Neutrophil (primary cell): ENCODE data around the gene RIC1.
"Not testable (repeated sequence)": the region's sequence is repeated elsewhere in the genome, so short reads cannot be mapped to it uniquely, and the experiment has no call there.

ENCODE experiments used
- H3K27ac ChIP-seq: fragments of 200-600 bp; sonication (generic); 2 replicates; pipeline ENCODE4 v1.5.1; 2016; ENCODE audit warnings: mild to moderate bottlenecking, moderate library complexity
- H3K27me3 ChIP-seq: fragments of 200-600 bp; sonication (generic); 2 replicates; pipeline ENCODE4 v1.6.0; 2016; ENCODE audit warnings: mild to moderate bottlenecking
- H3K36me3 ChIP-seq: fragments of 200-600 bp; sonication (generic); 2 replicates; pipeline ENCODE4 v1.5.1; 2017
- H3K4me1 ChIP-seq, 2 experiments: fragments of 200-600 bp in 1 of 2; sonication (generic) in 1 of 2; 1 replicate in 1 of 2; 2 replicates in 1 of 2; pipeline versions ENCODE4 v1.5.1 to v1.6.1; 2013 to 2016; ENCODE audit warnings: low read depth in 1 of 2, low read length in 1 of 2, mild to moderate bottlenecking in 1 of 2, moderate library complexity in 1 of 2; ENCODE audit not compliant: control insufficient read depth in 1 of 2, insufficient read depth in 1 of 2
- H3K4me3 ChIP-seq, 2 experiments: fragments of 200-600 bp in 1 of 2; sonication (generic) in 1 of 2; 1 replicate in 1 of 2; 2 replicates in 1 of 2; pipeline ENCODE4 v1.5.1; 2013 to 2016; ENCODE audit warnings: low read depth in 1 of 2, low read length in 1 of 2, mild to moderate bottlenecking in 1 of 2, moderate library complexity in 1 of 2
- H3K9me3 ChIP-seq: fragments of 200-600 bp; sonication (generic); 2 replicates; pipeline ENCODE4 v1.5.1; 2016
- CTCF ChIP-seq: fragments of 200-600 bp; sonication (generic); IDR thresholded peaks from 2 replicates; pipeline ENCODE4 v1.5.1; 2016; ENCODE audit warnings: antibody characterized with exemption

Gene RIC1

GRCh38 chr9:5764130-5764868, 135.4 kb downstream of the RIC1 start:
- Histone ChIP-seq H3K9me3 (no peaks in the 10 kb centered on the region), H3K4me1 (no peaks in the 10 kb centered on the region), H3K27ac (no peak overlapping the region), H3K27me3 (no peaks in the 10 kb centered on the region), H3K4me3 (no peak overlapping the region), H3K36me3 (peaks cover 70% of the 10 kb centered on the region)
- TF ChIP-seq CTCF = no peak

- Histone ChIP-seq H3K4me1 (no peaks in the 10 kb centered on the region), H3K27me3 (no peaks in the 10 kb centered on the region), H3K36me3 (peaks cover 89% of the 10 kb centered on the region), H3K9me3 (no peaks in the 10 kb centered on the region), H3K27ac (no peak overlapping the region), H3K4me3 (no peak overlapping the region)
- TF ChIP-seq CTCF = no peak
Measured at GRCh38 chr9:5767968-5768932, 139.3 kb downstream of the RIC1 start.

GRCh38 chr9:5773324-5773999, 144.6 kb downstream of the RIC1 start:
- no peaks in the 10 kb centered on the region for H3K9me3 ChIP-seq
- peaks cover 59% of the 10 kb centered on the region for H3K36me3 ChIP-seq
- no peaks in the 10 kb centered on the region for H3K4me1 ChIP-seq
- H3K4me3 ChIP-seq = no peak overlapping the region
- H3K27ac ChIP-seq = no peak overlapping the region
- TF ChIP-seq CTCF = no peak
- H3K27me3 ChIP-seq = no peaks in the 10 kb centered on the region

GRCh38 chr9:5778805-5779204, 149.9 kb downstream of the RIC1 start:
- Histone ChIP-seq H3K27me3 (no peaks in the 10 kb centered on the region), H3K27ac (no peak overlapping the region), H3K36me3 (peaks cover 35% of the 10 kb centered on the region), H3K4me3 (no peak overlapping the region), H3K9me3 (no peaks in the 10 kb centered on the region), H3K4me1 (no peaks in the 10 kb centered on the region)
- TF ChIP-seq CTCF = no peak

- not testable (repeated sequence) for H3K27me3 ChIP-seq, H3K4me3 ChIP-seq, H3K9me3 ChIP-seq, H3K4me1 ChIP-seq, H3K27ac ChIP-seq
- peaks cover 26% of the 10 kb centered on the region for H3K36me3 ChIP-seq
Measured at GRCh38 chr9:5779705-5780218, 150.9 kb downstream of the RIC1 start.

DNA sequence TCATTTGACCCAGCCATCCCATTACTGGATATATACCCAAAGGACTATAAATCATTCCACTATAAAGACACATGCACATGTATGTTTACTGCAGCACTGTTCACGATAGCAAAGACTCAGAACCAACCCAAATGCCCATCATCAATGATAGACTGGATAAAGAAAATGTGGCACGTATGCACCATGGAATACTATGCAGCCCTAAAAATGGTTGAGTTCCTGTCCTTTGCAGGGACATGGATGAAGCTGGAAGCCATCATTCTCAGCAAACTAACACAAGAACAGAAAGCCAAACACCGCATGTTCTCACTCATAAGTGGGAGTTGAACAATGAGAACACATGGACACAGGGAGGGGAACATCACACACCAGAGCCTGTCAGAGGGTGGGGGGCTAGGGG, 154.5 kb downstream of the RIC1 start:
- not testable (repeated sequence) for H3K27ac ChIP-seq, H3K4me1 ChIP-seq, H3K9me3 ChIP-seq, H3K27me3 ChIP-seq, H3K4me3 ChIP-seq
- peaks cover 34% of the 10 kb centered on the region for H3K36me3 ChIP-seq
